GM23338 (cell line): ENCODE data around the gene HAP1. TPM values are rescaled to one million over a fixed set of nuclear protein-coding genes. Genes with fewer than 3 reads are reported as not detected.
A peak's percentile ranks its signal among the peaks of the same experiment; 100 is the strongest.
"Not testable (repeated sequence)": the region's sequence is repeated elsewhere in the genome, so short reads cannot be mapped to it uniquely, and the experiment has no call there.

Experiments
- ATAC-seq: fragments of 200-7000 bp; cut with Tn5 transposase; 3 replicates; pipeline ENCODE4 v1.9.1; 2020
- DNase-seq: peaks from one replicate; pipeline ENCODE4 v3.0.0-alpha.2; 2015; ENCODE audit warnings: low spot score
- H2AFZ ChIP-seq: fragments of 200-600 bp; sonication (generic); 2 replicates; pipeline ENCODE4 v1.8.0; 2016; ENCODE audit warnings: antibody characterized with exemption, mild to moderate bottlenecking, moderate library complexity
- H3F3A ChIP-seq: fragments of 200-600 bp; sonication (generic); replicated peaks from 2 replicates; pipeline ENCODE4 v1.8.0; 2017; ENCODE audit warnings: antibody characterized with exemption, mixed run types, low read depth
- H3K27ac ChIP-seq: fragments of 200-600 bp; sonication (generic); 2 replicates; pipeline ENCODE4 v1.6.1; 2016; ENCODE audit warnings: low read depth
- H3K27me3 ChIP-seq: fragments of 200-600 bp; sonication (generic); 2 replicates; pipeline ENCODE4 v1.8.0; 2016; ENCODE audit warnings: mild to moderate bottlenecking, mixed run types, moderate library complexity; ENCODE audit not compliant: insufficient read depth
- H3K36me3 ChIP-seq: fragments of 200-600 bp; sonication (generic); 2 replicates; pipeline ENCODE4 v1.8.0; 2016; ENCODE audit warnings: mild to moderate bottlenecking; ENCODE audit not compliant: insufficient read depth
- H3K4me1 ChIP-seq: fragments of 200-600 bp; sonication (generic); 2 replicates; pipeline ENCODE4 v1.8.0; 2016; ENCODE audit warnings: mild to moderate bottlenecking, moderate library complexity; ENCODE audit not compliant: insufficient read depth
- H3K4me2 ChIP-seq: fragments of 200-600 bp; sonication (generic); 2 replicates; pipeline ENCODE4 v1.7.1; 2017; ENCODE audit warnings: mixed run types
- H3K4me3 ChIP-seq: fragments of 200-600 bp; sonication (generic); 2 replicates; pipeline ENCODE4 v1.6.1; 2016; ENCODE audit warnings: mixed run types
- H3K79me2 ChIP-seq: fragments of 200-600 bp; sonication (generic); replicated peaks from 2 replicates; pipeline ENCODE4 v1.8.0; 2017; ENCODE audit warnings: mild to moderate bottlenecking; ENCODE audit not compliant: insufficient read depth
- H3K9me2 ChIP-seq: fragments of 200-600 bp; sonication (generic); 2 replicates; pipeline ENCODE4 v1.8.0; 2017; ENCODE audit not compliant: insufficient read depth
- H4K20me1 ChIP-seq: fragments of 200-600 bp; sonication (generic); replicated peaks from 2 replicates; pipeline ENCODE4 v1.8.0; 2017; ENCODE audit warnings: mild to moderate bottlenecking; ENCODE audit not compliant: insufficient read depth
- H3K27ac Mint-ChIP-seq: 2 replicates; pipeline ENCODE4 v1.8.0; 2020; ENCODE audit warnings: inconsistent platforms, mild to moderate bottlenecking, moderate library complexity, mixed read lengths
- H3K27me3 Mint-ChIP-seq: 3 replicates; pipeline ENCODE4 v1.8.0; 2022; ENCODE audit warnings: low read depth, mild to moderate bottlenecking, moderate library complexity, mixed read lengths, inconsistent platforms; ENCODE audit not compliant: insufficient read depth, poor library complexity
- H3K36me3 Mint-ChIP-seq: 3 replicates; pipeline ENCODE4 v1.8.0; 2021; ENCODE audit warnings: low read depth, mild to moderate bottlenecking, inconsistent platforms, moderate library complexity, mixed read lengths
- H3K4me1 Mint-ChIP-seq: 3 replicates; pipeline ENCODE4 v1.8.0; 2020; ENCODE audit warnings: mild to moderate bottlenecking, inconsistent platforms, mixed read lengths
- H3K4me3 Mint-ChIP-seq: 3 replicates; pipeline ENCODE4 v1.8.0; 2021; ENCODE audit warnings: moderate library complexity, mild to moderate bottlenecking, inconsistent platforms, mixed read lengths
- H3K9me3 Mint-ChIP-seq: 3 replicates; pipeline ENCODE4 v1.8.0; 2020; ENCODE audit warnings: moderate library complexity, mild to moderate bottlenecking, inconsistent platforms, mixed read lengths
- NANOG ChIP-seq: IDR thresholded peaks from 2 replicates; pipeline ENCODE4 v1.6.1; 2016; ENCODE audit warnings: antibody characterized with exemption, borderline replicate concordance
- polyA plus RNA-seq: library from polyadenylated mRNA; unstranded; fragments of >200 nt; fragmentation: Nextera tagmentation; extraction: Ambion mirVana; gene quantifications from 2 replicates; pipeline ENCODE4 v1.2.1, GENCODE V29; 2016
- small RNA-seq: library from RNA; depleted of rRNA; stranded (forward); fragments of <200 nt; gene quantifications from one replicate; pipeline ENCODE3, GENCODE V24; 2014; ENCODE audit warnings: low replicate concordance
- total RNA-seq: library from RNA; depleted of rRNA; stranded (reverse); fragments of >200 nt; shearing (Covaris generic); gene quantifications from 2 replicates; pipeline ENCODE4 v1.2.3, GENCODE V29; 2014; rRNA removed
- TF ChIP-seq, protein P1 (sequence below): IDR thresholded peaks from one replicate; pipeline ENCODE4 v1.6.1; 2018; ENCODE audit warnings: antibody characterized with exemption; ENCODE audit not compliant: unreplicated experiment
- TF ChIP-seq, protein P2 (sequence below): IDR thresholded peaks from 2 replicates; pipeline ENCODE4 v1.6.1; 2016; ENCODE audit warnings: antibody characterized with exemption

Gene HAP1
- total and polyA plus RNA-seq, 2 experiments from 2014 or later: 1.6 to 2.2 TPM

DNA sequence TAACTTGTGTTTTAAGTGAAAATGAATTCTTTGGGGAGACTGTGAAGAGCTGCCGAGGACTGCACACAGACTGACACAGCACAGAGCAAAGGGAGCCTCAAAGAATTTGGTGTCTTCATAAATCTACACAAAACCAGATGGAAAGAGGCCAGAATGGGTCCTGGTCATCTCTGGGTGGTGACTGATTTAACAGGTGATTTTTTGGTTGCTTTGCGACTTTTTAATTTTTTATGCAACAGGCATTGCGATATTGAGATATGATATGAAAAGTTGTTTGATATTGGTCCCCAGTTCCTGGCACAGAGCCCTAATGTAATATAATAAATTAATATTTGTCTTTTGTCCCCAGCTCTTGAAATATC is 58.4 kb downstream of the HAP1 start (continued):
- TF ChIP-seq, protein P1, sequence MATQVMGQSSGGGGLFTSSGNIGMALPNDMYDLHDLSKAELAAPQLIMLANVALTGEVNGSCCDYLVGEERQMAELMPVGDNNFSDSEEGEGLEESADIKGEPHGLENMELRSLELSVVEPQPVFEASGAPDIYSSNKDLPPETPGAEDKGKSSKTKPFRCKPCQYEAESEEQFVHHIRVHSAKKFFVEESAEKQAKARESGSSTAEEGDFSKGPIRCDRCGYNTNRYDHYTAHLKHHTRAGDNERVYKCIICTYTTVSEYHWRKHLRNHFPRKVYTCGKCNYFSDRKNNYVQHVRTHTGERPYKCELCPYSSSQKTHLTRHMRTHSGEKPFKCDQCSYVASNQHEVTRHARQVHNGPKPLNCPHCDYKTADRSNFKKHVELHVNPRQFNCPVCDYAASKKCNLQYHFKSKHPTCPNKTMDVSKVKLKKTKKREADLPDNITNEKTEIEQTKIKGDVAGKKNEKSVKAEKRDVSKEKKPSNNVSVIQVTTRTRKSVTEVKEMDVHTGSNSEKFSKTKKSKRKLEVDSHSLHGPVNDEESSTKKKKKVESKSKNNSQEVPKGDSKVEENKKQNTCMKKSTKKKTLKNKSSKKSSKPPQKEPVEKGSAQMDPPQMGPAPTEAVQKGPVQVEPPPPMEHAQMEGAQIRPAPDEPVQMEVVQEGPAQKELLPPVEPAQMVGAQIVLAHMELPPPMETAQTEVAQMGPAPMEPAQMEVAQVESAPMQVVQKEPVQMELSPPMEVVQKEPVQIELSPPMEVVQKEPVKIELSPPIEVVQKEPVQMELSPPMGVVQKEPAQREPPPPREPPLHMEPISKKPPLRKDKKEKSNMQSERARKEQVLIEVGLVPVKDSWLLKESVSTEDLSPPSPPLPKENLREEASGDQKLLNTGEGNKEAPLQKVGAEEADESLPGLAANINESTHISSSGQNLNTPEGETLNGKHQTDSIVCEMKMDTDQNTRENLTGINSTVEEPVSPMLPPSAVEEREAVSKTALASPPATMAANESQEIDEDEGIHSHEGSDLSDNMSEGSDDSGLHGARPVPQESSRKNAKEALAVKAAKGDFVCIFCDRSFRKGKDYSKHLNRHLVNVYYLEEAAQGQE: no peak
- TF ChIP-seq NANOG: no peak
- TF ChIP-seq, protein P2, sequence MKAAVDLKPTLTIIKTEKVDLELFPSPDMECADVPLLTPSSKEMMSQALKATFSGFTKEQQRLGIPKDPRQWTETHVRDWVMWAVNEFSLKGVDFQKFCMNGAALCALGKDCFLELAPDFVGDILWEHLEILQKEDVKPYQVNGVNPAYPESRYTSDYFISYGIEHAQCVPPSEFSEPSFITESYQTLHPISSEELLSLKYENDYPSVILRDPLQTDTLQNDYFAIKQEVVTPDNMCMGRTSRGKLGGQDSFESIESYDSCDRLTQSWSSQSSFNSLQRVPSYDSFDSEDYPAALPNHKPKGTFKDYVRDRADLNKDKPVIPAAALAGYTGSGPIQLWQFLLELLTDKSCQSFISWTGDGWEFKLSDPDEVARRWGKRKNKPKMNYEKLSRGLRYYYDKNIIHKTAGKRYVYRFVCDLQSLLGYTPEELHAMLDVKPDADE: no peak

DNA sequence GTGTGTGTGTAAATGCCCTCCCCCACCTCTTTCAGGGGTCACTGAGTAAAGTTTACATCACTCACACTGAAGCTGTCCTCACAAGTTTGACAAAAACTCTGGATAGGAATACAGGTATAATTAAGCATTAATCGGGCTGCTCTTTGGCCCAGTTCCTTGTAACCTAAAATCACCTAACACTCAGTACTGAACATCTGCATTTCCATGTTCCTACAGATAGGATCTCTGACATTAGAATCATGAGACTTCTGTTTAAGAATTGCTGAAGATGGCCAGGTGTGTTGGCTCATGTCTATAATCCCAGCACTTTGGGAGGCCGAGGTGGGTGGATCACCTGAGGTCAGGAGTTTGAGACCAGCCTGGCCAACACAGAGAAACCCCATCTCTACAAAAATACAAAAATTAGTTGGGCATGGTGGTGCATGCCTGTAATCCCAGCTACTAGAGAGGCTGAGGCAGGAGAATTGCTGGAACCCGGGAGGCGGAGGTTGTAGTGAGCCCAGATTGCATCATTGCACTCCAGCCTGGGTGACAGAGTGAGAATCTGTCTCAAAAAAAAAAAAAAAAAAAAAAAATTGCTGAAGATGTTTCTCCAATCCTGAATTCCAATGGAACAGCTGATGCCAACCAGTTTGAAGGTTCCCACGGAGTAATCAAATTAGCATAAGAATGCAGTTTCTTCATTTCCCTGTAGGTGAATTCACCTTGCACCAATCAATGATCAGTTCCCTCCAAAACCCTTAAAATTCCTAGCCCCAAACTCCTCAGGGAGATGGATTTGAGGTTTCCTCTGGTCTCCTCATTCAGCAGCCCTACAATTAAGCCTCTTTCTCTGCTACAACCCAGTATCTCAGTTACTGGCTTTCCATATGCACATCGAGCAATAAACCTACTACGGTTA is 59.0 kb downstream of the HAP1 start:
- H3K9me3 Mint-ChIP-seq: peaks cover 25% of the 10 kb centered on the region

More for the DNA sequence above, 59.0 kb downstream of the HAP1 start:
- H2AFZ ChIP-seq, H3K27me3 ChIP-seq, H4K20me1 ChIP-seq, H3K9me2 ChIP-seq, H3K36me3 ChIP-seq, H3K4me3 ChIP-seq, H3F3A ChIP-seq, H3K79me2 ChIP-seq: not testable (repeated sequence)
- Mint-ChIP-seq H3K36me3 (peaks cover 20% of the 10 kb centered on the region), H3K27ac (peak overlapping the region; percentile 87), H3K4me3 (peak overlapping the region; percentile 49), H3K27me3 (peaks cover 15% of the 10 kb centered on the region), H3K4me1 (peaks cover 29% of the 10 kb centered on the region)
- H3K4me1 ChIP-seq: peaks cover 23% of the 10 kb centered on the region
- H3K4me2 ChIP-seq: peak overlapping the region; percentile 61
- peak; percentile 89 for DNase-seq
- ATAC-seq: peak; percentile 74
- H3K27ac ChIP-seq: peak overlapping the region; percentile 86

Small RNAs within 50 kb of the gene (small RNA-seq; reads per million reads assigned to genes)
- gene RN7SL399P: not detected
- 0.25 reads per million, percentile 4 among the genes with 10 or more reads in this experiment for gene RNA5SP442

Other genes starting within 250 kb of the HAP1 start
- gene KRT36, start 244.7 kb downstream of the HAP1 start, total RNA-seq: not detected in 2 replicates
- not detected in 2 replicates for gene KRT36, start 244.7 kb downstream of the HAP1 start, polyA plus RNA-seq
- gene KRT13, start 229.0 kb downstream of the HAP1 start, total RNA-seq: not detected in 2 replicates
- gene KRT13, start 229.0 kb downstream of the HAP1 start, polyA plus RNA-seq: not detected in 2 replicates
- gene KRT15, start 215.8 kb downstream of the HAP1 start, total RNA-seq: 0.03 and 1.2 TPM in 2 replicates
- gene KRT15, start 215.8 kb downstream of the HAP1 start, polyA plus RNA-seq: not detected in 2 replicates
- 109 and 134 TPM in 2 replicates for gene KRT19, start 206.3 kb downstream of the HAP1 start, total RNA-seq
- gene KRT19, start 206.3 kb downstream of the HAP1 start, polyA plus RNA-seq: 105 and 112 TPM in 2 replicates
- not detected in 2 replicates for gene KRT9, start 162.6 kb downstream of the HAP1 start, total RNA-seq
- not detected in 2 replicates for gene KRT9, start 162.6 kb downstream of the HAP1 start, polyA plus RNA-seq
- not detected in 2 replicates for gene KRT14, start 147.7 kb downstream of the HAP1 start, total RNA-seq
- gene KRT14, start 147.7 kb downstream of the HAP1 start, polyA plus RNA-seq: not detected in 2 replicates
- gene KRT16, start 121.9 kb downstream of the HAP1 start, total RNA-seq: not detected in 2 replicates
- not detected in 2 replicates for gene KRT16, start 121.9 kb downstream of the HAP1 start, polyA plus RNA-seq
- 0.63 TPM in 1 of 2 replicates, not detected in the other for gene KRT17, start 110.1 kb downstream of the HAP1 start, total RNA-seq
- gene KRT17, start 110.1 kb downstream of the HAP1 start, polyA plus RNA-seq: 1.8 TPM in 2 replicates
- gene EIF1, start 45.8 kb downstream of the HAP1 start, total RNA-seq: 270 and 272 TPM in 2 replicates
- gene EIF1, start 45.8 kb downstream of the HAP1 start, polyA plus RNA-seq: 525 and 603 TPM in 2 replicates
- not detected in 2 replicates for gene GAST, start 22.3 kb downstream of the HAP1 start, total RNA-seq
- not detected in 2 replicates for gene GAST, start 22.3 kb downstream of the HAP1 start, polyA plus RNA-seq
- gene JUP, start 52.1 kb upstream of the HAP1 start, total RNA-seq: 160 and 177 TPM in 2 replicates
- gene JUP, start 52.1 kb upstream of the HAP1 start, polyA plus RNA-seq: 45.5 and 47.2 TPM in 2 replicates
- 27.9 and 33.3 TPM in 2 replicates for gene P3H4, start 77.3 kb upstream of the HAP1 start, total RNA-seq
- 16.0 and 17.0 TPM in 2 replicates for gene P3H4, start 77.3 kb upstream of the HAP1 start, polyA plus RNA-seq
- 137 and 151 TPM in 2 replicates for gene FKBP10, start 78.4 kb upstream of the HAP1 start, total RNA-seq
- 26.2 and 32.2 TPM in 2 replicates for gene FKBP10, start 78.4 kb upstream of the HAP1 start, polyA plus RNA-seq
- gene NT5C3B, start 101.6 kb upstream of the HAP1 start, total RNA-seq: 68.9 and 78.3 TPM in 2 replicates
- gene NT5C3B, start 101.6 kb upstream of the HAP1 start, polyA plus RNA-seq: 58.2 and 59.1 TPM in 2 replicates
- 0.27 and 0.42 TPM in 2 replicates for gene KLHL10, start 103.2 kb upstream of the HAP1 start, total RNA-seq
- 0.13 TPM in 1 of 2 replicates, not detected in the other for gene KLHL10, start 103.2 kb upstream of the HAP1 start, polyA plus RNA-seq
- 23.7 and 25.5 TPM in 2 replicates for gene KLHL11, start 130.8 kb upstream of the HAP1 start, total RNA-seq
- gene KLHL11, start 130.8 kb upstream of the HAP1 start, polyA plus RNA-seq: 6.8 and 8.7 TPM in 2 replicates
- 412 and 439 TPM in 2 replicates for gene ACLY, start 184.3 kb upstream of the HAP1 start, total RNA-seq
- gene ACLY, start 184.3 kb upstream of the HAP1 start, polyA plus RNA-seq: 119 and 121 TPM in 2 replicates
- 0.12 and 1.8 TPM in 2 replicates for gene ODAD4, start 196.0 kb upstream of the HAP1 start, total RNA-seq
- gene ODAD4, start 196.0 kb upstream of the HAP1 start, polyA plus RNA-seq: 0.54 and 1.7 TPM in 2 replicates
- gene CNP, start 232.2 kb upstream of the HAP1 start, total RNA-seq: 40.3 and 47.8 TPM in 2 replicates
- 28.3 and 30.8 TPM in 2 replicates for gene CNP, start 232.2 kb upstream of the HAP1 start, polyA plus RNA-seq